BJ (cell line): ENCODE results near the gene UBALD1. TPM values are rescaled to one million over a fixed set of nuclear protein-coding genes. Genes with fewer than 3 reads are reported as not detected.

Source experiments
- CTCF ChIA-PET: fragments of 350-600 bp; formaldehyde crosslinking; extraction: SDS; loops from one replicate; lab custom pipeline; 2021; ENCODE audit warnings: antibody characterized with exemption, inconsistent platforms; lab: Yijun Ruan, JAX
- POLR2A ChIA-PET: fragments of 300-600 bp; sonication (Branson Sonifier 250); formaldehyde crosslinking; extraction: SDS; loops from one replicate; lab custom pipeline; 2021; ENCODE audit warnings: antibody characterized with exemption; lab: Charles Lee
- DNase-seq: peaks from one replicate; pipeline ENCODE4 v3.0.0-alpha.2; 2011; ENCODE audit warnings: low read depth
- H3K27me3 ChIP-seq: 2 replicates; pipeline ENCODE4 v1.6.0; 2011; ENCODE audit warnings: low read length; ENCODE audit not compliant: control insufficient read depth, insufficient read depth
- H3K36me3 ChIP-seq: 2 replicates; pipeline ENCODE4 v1.5.1; 2011; ENCODE audit warnings: low read length; ENCODE audit not compliant: control insufficient read depth, insufficient read depth
- H3K4me3 ChIP-seq: 2 replicates; pipeline ENCODE4 v1.5.1; 2011; ENCODE audit warnings: low read depth, mild to moderate bottlenecking, control low read depth, low read length
- CTCF ChIP-seq: IDR thresholded peaks from 2 replicates; pipeline ENCODE4 v1.5.1; 2011; ENCODE audit warnings: low read depth, mild to moderate bottlenecking, control low read depth, inconsistent platforms, low read length, moderate library complexity; ENCODE audit not compliant: insufficient read depth
- polyA minus RNA-seq: library from RNA; depleted of rRNA, polyadenylated mRNA; stranded (reverse); fragments of >200 nt; gene quantifications from 2 replicates; pipeline ENCODE4 v1.2.3, GENCODE V29; 2011; rRNA and poly(A)+ RNA removed
- polyA plus RNA-seq: library from polyadenylated mRNA; depleted of rRNA; stranded (reverse); fragments of >200 nt; gene quantifications from 2 replicates; pipeline ENCODE4 v1.2.3, GENCODE V29; 2011; rRNA removed

Gene UBALD1
- polyA plus RNA-seq (7.7 and 11.6 TPM in 2 replicates), polyA minus RNA-seq (4.1 and 5.2 TPM in 2 replicates)

- H3K27me3 ChIP-seq: no peaks in the 10 kb centered on the region
- ChIA-PET POLR2A (no interaction called here), CTCF (interaction anchor here (0.7 to 4.4 kb wide), 2 partner anchors 9 to 12 kb away, joined by 3 to 22 read pairs; partner anchors contain the start of gene MGRN1)
- DNase-seq: no peak
- H3K4me3 ChIP-seq: peak within 1 kb of the TSS; percentile 83
- H3K36me3 ChIP-seq: no peaks in the 10 kb centered on the region; the same call in 1 of the 2 replicates
- TF ChIP-seq CTCF: no peak
These were observed at the start of gene UBALD1 for GRCh38 chr16:4614571-4615383. UBALD1 (minus strand) TSS chr16:4614888; CDS start chr16:4614797, 91 bp downstream.

- H3K36me3 ChIP-seq: peaks cover 44% of the 10 kb centered on the region
- no peak for DNase-seq
- no peak overlapping the region for H3K4me3 ChIP-seq
- CTCF ChIA-PET: no interaction called here
- no peak for TF ChIP-seq CTCF
- POLR2A ChIA-PET: no interaction called here
- no peaks in the 10 kb centered on the region for H3K27me3 ChIP-seq
These were observed 49.2 kb upstream of the UBALD1 start for GRCh38 chr16:4663777-4664465.

- H3K36me3 ChIP-seq: peaks cover 42% of the 10 kb centered on the region
- no peak overlapping the region for H3K4me3 ChIP-seq
- POLR2A ChIA-PET: no interaction called here
- CTCF ChIA-PET: no interaction called here
- H3K27me3 ChIP-seq: no peaks in the 10 kb centered on the region
- no peak for TF ChIP-seq CTCF
- DNase-seq: no peak
These were observed 48.7 kb upstream of the UBALD1 start for GRCh38 chr16:4663465-4663776.

GRCh38 chr16:4661661-4662060, 47.0 kb upstream of the UBALD1 start:
- Histone ChIP-seq H3K27me3 (no peaks in the 10 kb centered on the region), H3K36me3 (peaks cover 39% of the 10 kb centered on the region), H3K4me3 (no peak overlapping the region)
- ChIA-PET POLR2A (no interaction called here), CTCF (interaction anchor here (1.7 kb wide), 1 partner anchor 11 kb away, joined by 7 read pairs; no protein-coding TSS in a partner anchor)
- no peak for DNase-seq
- TF ChIP-seq CTCF: no peak

- CTCF ChIA-PET: interaction anchor here (1.7 to 1.9 kb wide), 2 partner anchors 10 to 11 kb away, joined by 6 to 7 read pairs; no protein-coding TSS in a partner anchor
- peaks cover 39% of the 10 kb centered on the region for H3K36me3 ChIP-seq
- H3K27me3 ChIP-seq: no peaks in the 10 kb centered on the region
- TF ChIP-seq CTCF: no peak
- POLR2A ChIA-PET: no interaction called here
- no peak for DNase-seq
- H3K4me3 ChIP-seq: no peak overlapping the region
These were observed 45.8 kb upstream of the UBALD1 start for GRCh38 chr16:4660454-4661007.
